ENCODE results near the gene ZFP64.

- no peak for TF ChIP-seq CTCF (IDR thresholded peaks at IDR 0.05 in 2 of 3, conservative IDR thresholded peaks at IDR 0.05 in 1 of 3; ENCODE audit: borderline replicate concordance in 1 of 3, insufficient read depth in 1 of 3, low read depth in 2 of 3, low read length in 2 of 3)
- no peak for TF ChIP-seq MAX (IDR thresholded peaks at IDR 0.05)
- no peak for TF ChIP-seq FOSL1 (IDR thresholded peaks at IDR 0.05; ENCODE audit: low read depth)
- no peak for TF ChIP-seq EZH2 (IDR thresholded peaks at IDR 0.05)
- no peak for TF ChIP-seq EZH2phosphoT487 (IDR thresholded peaks at IDR 0.05; ENCODE audit: borderline replicate concordance)
- TF ChIP-seq POLR2A (IDR thresholded peaks at IDR 0.05; ENCODE audit: borderline replicate concordance, extremely low read depth, insufficient read depth, insufficient read length), result no peak
- TF ChIP-seq JUND (IDR thresholded peaks at IDR 0.05), result no peak
- no peak for TF ChIP-seq CEBPB (IDR thresholded peaks at IDR 0.05; ENCODE audit: low read depth)
- no peak for TF ChIP-seq ZNF274 (IDR thresholded peaks at IDR 0.05; ENCODE audit: low read depth, low read length)
- no peak for TF ChIP-seq POLR2AphosphoS5 (IDR thresholded peaks at IDR 0.05; ENCODE audit: low read depth, low read length)
- no peak for TF ChIP-seq EGR1 (IDR thresholded peaks at IDR 0.05; ENCODE audit: low read depth)
- no peak for TF ChIP-seq SIN3A (IDR thresholded peaks at IDR 0.05; ENCODE audit: low read depth)
Measured at GRCh38 chr20:52160621-52161204, 30.9 kb downstream of the ZFP64 start.

Data from HCT116 (cell line).